H9 (cell line): ENCODE measurements around the gene HBD. TPM values are rescaled to one million over a fixed set of nuclear protein-coding genes. Genes with fewer than 3 reads are reported as not detected.

Experiments
- DNase-seq: peaks from one replicate; pipeline ENCODE4 v3.0.0-alpha.2; 2017
- H2AFZ ChIP-seq: one replicate; pipeline ENCODE4 v1.6.1; 2013; ENCODE audit warnings: mild to moderate bottlenecking, low read length, control low read depth, moderate library complexity
- H2AK5ac ChIP-seq: 2 replicates; pipeline ENCODE4 v1.6.1; 2013; ENCODE audit warnings: low read length, control low read depth, mixed read lengths; ENCODE audit not compliant: insufficient read length
- H2BK120ac ChIP-seq: one replicate; pipeline ENCODE4 v1.6.1; 2013; ENCODE audit warnings: low read depth, mild to moderate bottlenecking, low read length, control low read depth, inconsistent platforms; ENCODE audit not compliant: poor library complexity, severe bottlenecking
- H2BK12ac ChIP-seq: 2 replicates; pipeline ENCODE4 v1.6.1; 2013; ENCODE audit warnings: low read length, control low read depth, mixed read lengths, low read depth; ENCODE audit not compliant: insufficient read length
- H2BK15ac ChIP-seq: 2 replicates; pipeline ENCODE4 v1.6.1; 2013; ENCODE audit warnings: low read depth, low read length, control low read depth
- H2BK20ac ChIP-seq: one replicate; pipeline ENCODE4 v1.6.1; 2013; ENCODE audit warnings: low read depth, mild to moderate bottlenecking, low read length, control low read depth, inconsistent platforms; ENCODE audit not compliant: poor library complexity, severe bottlenecking
- H2BK5ac ChIP-seq: 2 replicates; pipeline ENCODE4 v1.6.1; 2013; ENCODE audit warnings: low read length, control low read depth, mixed read lengths; ENCODE audit not compliant: insufficient read length
- H3K14ac ChIP-seq: 2 replicates; pipeline ENCODE4 v1.6.1; 2013; ENCODE audit warnings: low read length, control low read depth; ENCODE audit not compliant: insufficient read depth
- H3K18ac ChIP-seq: 2 replicates; pipeline ENCODE4 v1.6.1; 2013; ENCODE audit warnings: low read depth, mild to moderate bottlenecking, mixed read lengths, low read length, control low read depth; ENCODE audit not compliant: insufficient read length
- H3K23ac ChIP-seq: 2 replicates; pipeline ENCODE4 v1.6.1; 2013; ENCODE audit warnings: low read length, control low read depth, mixed read lengths, low read depth; ENCODE audit not compliant: insufficient read length
- H3K23me2 ChIP-seq: 2 replicates; pipeline ENCODE4 v1.6.1; 2013; ENCODE audit warnings: low read depth, mild to moderate bottlenecking, mixed read lengths, low read length, control low read depth; ENCODE audit not compliant: insufficient read length, poor library complexity, severe bottlenecking
- H3K27ac ChIP-seq: 2 replicates; pipeline ENCODE4 v1.5.1; 2013; ENCODE audit warnings: low read length, control low read depth, mixed read lengths, low read depth; ENCODE audit not compliant: insufficient read length
- H3K27me3 ChIP-seq: 2 replicates; pipeline ENCODE4 v1.6.1; 2013; ENCODE audit warnings: low read length, control low read depth, inconsistent platforms; ENCODE audit not compliant: insufficient read depth
- H3K4ac ChIP-seq: 2 replicates; pipeline ENCODE4 v1.6.1; 2013; ENCODE audit warnings: low read depth, mild to moderate bottlenecking, control low read depth, inconsistent platforms, low read length, moderate library complexity
- H3K4me1 ChIP-seq: 2 replicates; pipeline ENCODE4 v1.6.1; 2013; ENCODE audit warnings: low read length, control low read depth, inconsistent platforms; ENCODE audit not compliant: insufficient read depth
- H3K4me2 ChIP-seq: 2 replicates; pipeline ENCODE4 v1.6.1; 2013; ENCODE audit warnings: low read length, control low read depth, mixed read lengths; ENCODE audit not compliant: insufficient read length, insufficient read depth
- H3K56ac ChIP-seq: 2 replicates; pipeline ENCODE4 v1.6.1; 2013; ENCODE audit warnings: low read depth, mild to moderate bottlenecking, mixed read lengths, low read length, control low read depth; ENCODE audit not compliant: insufficient read length
- H3K79me1 ChIP-seq: 2 replicates; pipeline ENCODE4 v1.6.1; 2013; ENCODE audit warnings: low read depth, mild to moderate bottlenecking, moderate library complexity, low read length, control low read depth, inconsistent platforms; ENCODE audit not compliant: insufficient read depth, poor library complexity, severe bottlenecking
- H3K79me2 ChIP-seq: 2 replicates; pipeline ENCODE4 v1.6.1; 2013; ENCODE audit warnings: low read length, control low read depth, inconsistent platforms; ENCODE audit not compliant: insufficient read depth
- H3K9ac ChIP-seq: 2 replicates; pipeline ENCODE4 v1.6.1; 2013; ENCODE audit warnings: low read length, control low read depth, mixed read lengths; ENCODE audit not compliant: insufficient read length; ENCODE audit errors: extremely low read depth
- H3K9me3 ChIP-seq: one replicate; pipeline ENCODE4 v1.6.1; 2013; ENCODE audit warnings: low read depth, low read length, inconsistent platforms; ENCODE audit not compliant: control insufficient read depth
- H3T11ph ChIP-seq: one replicate; pipeline ENCODE4 v1.6.1; 2013; ENCODE audit warnings: mild to moderate bottlenecking, low read length, control low read depth, inconsistent platforms
- H4K20me1 ChIP-seq: one replicate; pipeline ENCODE4 v1.6.1; 2013; ENCODE audit not compliant: control insufficient read depth, insufficient read length, insufficient read depth
- H4K5ac ChIP-seq: 2 replicates; pipeline ENCODE4 v1.6.1; 2013; ENCODE audit warnings: low read depth, mild to moderate bottlenecking, mixed read lengths, low read length, control low read depth; ENCODE audit not compliant: insufficient read length
- H4K8ac ChIP-seq: replicated peaks from 2 replicates; pipeline ENCODE4 v1.6.1; 2013; ENCODE audit warnings: low read length, control low read depth, mixed read lengths, low read depth; ENCODE audit not compliant: insufficient read length
- H4K91ac ChIP-seq: 2 replicates; pipeline ENCODE4 v1.6.1; 2013; ENCODE audit warnings: low read depth, mild to moderate bottlenecking, moderate library complexity, mixed read lengths, low read length, control low read depth; ENCODE audit not compliant: insufficient read length
- H3K27ac Mint-ChIP-seq, 3 experiments: 2 replicates in 2 of 3; 3 replicates in 1 of 3; pipeline ENCODE4 v1.8.0; 2020 to 2021; ENCODE audit warnings: mixed read lengths in 3 of 3, mild to moderate bottlenecking in 1 of 3, moderate library complexity in 1 of 3
- H3K27me3 Mint-ChIP-seq: 2 replicates; pipeline ENCODE4 v1.8.0; 2021; ENCODE audit warnings: low read depth, mild to moderate bottlenecking, moderate library complexity, mixed read lengths
- H3K36me3 Mint-ChIP-seq, 3 experiments: 2 replicates in 2 of 3; 3 replicates in 1 of 3; pipeline ENCODE4 v1.8.0; 2020 to 2021; ENCODE audit warnings: low read depth in 3 of 3, mixed read lengths in 3 of 3; ENCODE audit not compliant: insufficient read depth in 1 of 3
- H3K4me1 Mint-ChIP-seq, 2 experiments: 2 replicates each; pipeline ENCODE4 v1.8.0; 2020; ENCODE audit warnings: mixed read lengths in 2 of 2
- H3K4me3 Mint-ChIP-seq, 2 experiments: 2 replicates in 1 of 2; 3 replicates in 1 of 2; pipeline ENCODE4 v1.8.0; 2020 to 2021; ENCODE audit warnings: mild to moderate bottlenecking in 2 of 2, mixed read lengths in 2 of 2, moderate library complexity in 1 of 2
- H3K9me3 Mint-ChIP-seq, 2 experiments: 2 replicates in 1 of 2; 3 replicates in 1 of 2; pipeline ENCODE4 v1.8.0; 2020; ENCODE audit warnings: mild to moderate bottlenecking in 2 of 2, mixed read lengths in 2 of 2, moderate library complexity in 1 of 2
- WGBS: extraction: QIAGEN DNeasy Blood & Tissue Kit; methylation state at CpG from one replicate; pipeline ENCODE4 v1.1.7; 2013; ENCODE audit warnings: missing lambda C conversion rate, low lambda C conversion rate, mixed read lengths; ENCODE audit not compliant: insufficient read length; ENCODE audit errors: extremely low coverage; 5-methylcytosine and 5-hydroxymethylcytosine counted together
- total RNA-seq: library from RNA; stranded (reverse); gene quantifications from 2 replicates; pipeline ENCODE4 v1.2.1, GENCODE V29; 2021
- TF ChIP-seq, protein P1 (sequence below): fragments of 200-600 bp; sonication (generic); conservative IDR thresholded peaks from 3 replicates; pipeline ENCODE4 v1.8.0; 2021; ENCODE audit warnings: antibody characterized with exemption, mild to moderate bottlenecking

Gene HBD
- total RNA-seq, 1 experiment from 2014 or later, result not detected

DNA sequence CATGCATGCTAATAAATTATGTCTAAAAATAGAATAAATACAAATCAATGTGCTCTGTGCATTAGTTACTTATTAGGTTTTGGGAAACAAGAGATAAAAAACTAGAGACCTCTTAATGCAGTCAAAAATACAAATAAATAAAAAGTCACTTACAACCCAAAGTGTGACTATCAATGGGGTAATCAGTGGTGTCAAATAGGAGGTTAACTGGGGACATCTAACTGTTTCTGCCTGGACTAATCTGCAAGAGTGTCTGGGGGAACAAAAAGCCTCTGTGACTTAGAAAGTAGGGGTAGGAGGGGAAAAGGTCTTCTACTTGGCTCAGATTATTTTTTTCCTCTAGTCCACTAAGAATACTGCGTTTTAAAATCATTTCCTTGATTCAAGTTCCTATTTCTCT lies 6.6 kb downstream of the HBD start:
- no peak overlapping the region for H2BK12ac ChIP-seq
- H3K9me3 ChIP-seq, result no peaks in the 10 kb centered on the region
- no peak overlapping the region for H3K4me2 ChIP-seq
- no peaks in the 10 kb centered on the region for H4K20me1 ChIP-seq
- H3K56ac ChIP-seq, result no peak overlapping the region
- no peak overlapping the region for H2BK15ac ChIP-seq
- H3K79me2 ChIP-seq, result no peaks in the 10 kb centered on the region
- TF ChIP-seq, protein P1, sequence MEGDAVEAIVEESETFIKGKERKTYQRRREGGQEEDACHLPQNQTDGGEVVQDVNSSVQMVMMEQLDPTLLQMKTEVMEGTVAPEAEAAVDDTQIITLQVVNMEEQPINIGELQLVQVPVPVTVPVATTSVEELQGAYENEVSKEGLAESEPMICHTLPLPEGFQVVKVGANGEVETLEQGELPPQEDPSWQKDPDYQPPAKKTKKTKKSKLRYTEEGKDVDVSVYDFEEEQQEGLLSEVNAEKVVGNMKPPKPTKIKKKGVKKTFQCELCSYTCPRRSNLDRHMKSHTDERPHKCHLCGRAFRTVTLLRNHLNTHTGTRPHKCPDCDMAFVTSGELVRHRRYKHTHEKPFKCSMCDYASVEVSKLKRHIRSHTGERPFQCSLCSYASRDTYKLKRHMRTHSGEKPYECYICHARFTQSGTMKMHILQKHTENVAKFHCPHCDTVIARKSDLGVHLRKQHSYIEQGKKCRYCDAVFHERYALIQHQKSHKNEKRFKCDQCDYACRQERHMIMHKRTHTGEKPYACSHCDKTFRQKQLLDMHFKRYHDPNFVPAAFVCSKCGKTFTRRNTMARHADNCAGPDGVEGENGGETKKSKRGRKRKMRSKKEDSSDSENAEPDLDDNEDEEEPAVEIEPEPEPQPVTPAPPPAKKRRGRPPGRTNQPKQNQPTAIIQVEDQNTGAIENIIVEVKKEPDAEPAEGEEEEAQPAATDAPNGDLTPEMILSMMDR, result no peak
- no peak overlapping the region for H3K4ac ChIP-seq
- no peak overlapping the region for H2BK120ac ChIP-seq
- Mint-ChIP-seq H3K9me3 (no peaks in the 10 kb centered on the region), H3K27ac (no peak overlapping the region), H3K4me3 (no peak overlapping the region), H3K36me3 (no peaks in the 10 kb centered on the region), H3K4me1 (no peaks in the 10 kb centered on the region), H3K27me3 (no peaks in the 10 kb centered on the region)
- no peaks in the 10 kb centered on the region for H3K23me2 ChIP-seq
- H3K14ac ChIP-seq, result no peak overlapping the region
- H3K79me1 ChIP-seq, result no peaks in the 10 kb centered on the region
- no peaks in the 10 kb centered on the region for H3K4me1 ChIP-seq
- H3T11ph ChIP-seq, result no peak overlapping the region
- no peak overlapping the region for H3K9ac ChIP-seq
- H3K23ac ChIP-seq, result no peak overlapping the region
- no peak overlapping the region for H4K91ac ChIP-seq
- WGBS, result no CpG with 5 or more reads among the region's 1 CpG
- H4K5ac ChIP-seq, result no peak overlapping the region
- H3K18ac ChIP-seq, result no peak overlapping the region
- no peak overlapping the region for H2BK5ac ChIP-seq
- H2AFZ ChIP-seq, result no peak overlapping the region
- H4K8ac ChIP-seq, result no peak overlapping the region
- no peak overlapping the region for H3K27ac ChIP-seq
- no peaks in the 10 kb centered on the region for H3K27me3 ChIP-seq
- no peak overlapping the region for H2AK5ac ChIP-seq
- DNase-seq, result no peak
- H2BK20ac ChIP-seq, result no peak overlapping the region
